ENCODE results near the gene NXPH3. TPM values are rescaled to one million over a fixed set of nuclear protein-coding genes. Genes with fewer than 3 reads are reported as not detected.
A peak's percentile ranks its signal among the peaks of the same experiment; 100 is the strongest.

NXPH3 gene
- total RNA-seq, 1 donor from 2014 or later: 4.5 TPM

DNA sequence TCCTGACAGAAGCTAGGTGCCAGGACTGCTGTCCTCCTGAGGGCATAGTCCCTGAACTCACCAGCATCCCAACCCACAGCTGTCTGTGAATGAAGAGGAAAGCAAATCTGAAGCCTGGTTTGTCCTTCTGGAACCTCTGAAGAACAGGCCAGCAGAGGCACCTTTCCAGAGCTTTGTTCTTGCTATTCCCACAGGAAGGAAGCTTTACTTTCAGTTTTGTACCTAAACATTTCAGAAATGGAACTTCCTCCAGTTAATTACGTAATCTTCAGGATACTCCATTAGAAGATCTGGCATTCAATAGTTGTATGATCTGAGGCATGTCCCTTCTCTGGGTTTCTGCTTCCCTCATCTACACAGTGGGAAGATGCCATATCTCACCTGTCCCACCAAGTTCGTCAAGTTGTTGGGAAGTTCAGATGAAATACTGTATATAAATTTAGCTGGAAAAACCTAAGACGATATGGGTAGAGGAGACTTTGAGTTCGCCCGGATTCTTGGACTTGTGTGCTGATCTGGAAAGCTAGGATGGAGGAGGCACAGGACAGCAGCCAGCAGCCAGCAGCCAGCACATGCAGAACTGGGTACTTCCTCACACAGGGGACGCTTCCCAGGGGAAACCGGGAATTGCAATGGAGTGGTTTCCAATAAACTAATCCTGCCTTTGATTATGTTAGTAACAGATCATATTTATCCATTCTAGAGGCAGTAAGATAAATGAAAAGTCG lies 22.4 kb downstream of the NXPH3 start:
- peak in 1 of 2 donors; percentile 44 for ATAC-seq
- peak overlapping the region; percentile 50 for H3K27ac ChIP-seq
- TF ChIP-seq, protein P1, sequence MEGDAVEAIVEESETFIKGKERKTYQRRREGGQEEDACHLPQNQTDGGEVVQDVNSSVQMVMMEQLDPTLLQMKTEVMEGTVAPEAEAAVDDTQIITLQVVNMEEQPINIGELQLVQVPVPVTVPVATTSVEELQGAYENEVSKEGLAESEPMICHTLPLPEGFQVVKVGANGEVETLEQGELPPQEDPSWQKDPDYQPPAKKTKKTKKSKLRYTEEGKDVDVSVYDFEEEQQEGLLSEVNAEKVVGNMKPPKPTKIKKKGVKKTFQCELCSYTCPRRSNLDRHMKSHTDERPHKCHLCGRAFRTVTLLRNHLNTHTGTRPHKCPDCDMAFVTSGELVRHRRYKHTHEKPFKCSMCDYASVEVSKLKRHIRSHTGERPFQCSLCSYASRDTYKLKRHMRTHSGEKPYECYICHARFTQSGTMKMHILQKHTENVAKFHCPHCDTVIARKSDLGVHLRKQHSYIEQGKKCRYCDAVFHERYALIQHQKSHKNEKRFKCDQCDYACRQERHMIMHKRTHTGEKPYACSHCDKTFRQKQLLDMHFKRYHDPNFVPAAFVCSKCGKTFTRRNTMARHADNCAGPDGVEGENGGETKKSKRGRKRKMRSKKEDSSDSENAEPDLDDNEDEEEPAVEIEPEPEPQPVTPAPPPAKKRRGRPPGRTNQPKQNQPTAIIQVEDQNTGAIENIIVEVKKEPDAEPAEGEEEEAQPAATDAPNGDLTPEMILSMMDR (IDR thresholded peaks at IDR 0.05): no peak
- peaks cover 95% of the 10 kb centered on the region for H3K36me3 ChIP-seq
- H3K4me3 ChIP-seq: no peak overlapping the region
- DNase-seq: no peak
- intact Hi-C loops (cut with DNase I): no loop called here
- H3K9me3 ChIP-seq: no peaks in the 10 kb centered on the region
- no peaks in the 10 kb centered on the region for H3K27me3 ChIP-seq (ENCODE audit: low read depth)
- H3K4me1 ChIP-seq: peaks cover 20% of the 10 kb centered on the region

DNA sequence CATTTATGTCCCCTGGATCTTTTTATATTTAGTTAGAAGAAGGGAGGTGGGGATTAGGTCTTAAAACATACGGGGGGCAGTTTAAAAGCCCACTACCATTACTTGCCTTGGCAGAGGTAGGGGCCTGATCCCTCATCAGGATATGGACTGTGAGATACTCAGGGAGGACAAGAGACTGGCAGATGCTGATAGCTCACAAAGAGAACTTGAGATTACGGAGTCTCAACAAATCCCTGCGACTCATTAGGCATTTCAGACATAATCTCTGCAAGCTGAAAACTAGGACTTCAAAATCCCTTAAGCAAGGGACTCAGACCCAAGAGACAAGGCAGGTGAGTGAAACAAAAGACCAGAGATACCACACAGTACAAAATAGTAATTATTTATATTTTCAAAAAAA lies 23.2 kb downstream of the NXPH3 start:
- TF ChIP-seq, protein P1 (IDR thresholded peaks at IDR 0.05): no peak
- no peaks in the 10 kb centered on the region for H3K9me3 ChIP-seq
- ATAC-seq: no peak
- H3K27me3 ChIP-seq (ENCODE audit: low read depth): no peaks in the 10 kb centered on the region
- H3K4me3 ChIP-seq: no peak overlapping the region
- peak overlapping the region; percentile 50 for H3K27ac ChIP-seq
- peaks cover 26% of the 10 kb centered on the region for H3K4me1 ChIP-seq
- peaks cover 95% of the 10 kb centered on the region for H3K36me3 ChIP-seq
- intact Hi-C loops (cut with DNase I): no loop called here
- no peak for DNase-seq

DNA sequence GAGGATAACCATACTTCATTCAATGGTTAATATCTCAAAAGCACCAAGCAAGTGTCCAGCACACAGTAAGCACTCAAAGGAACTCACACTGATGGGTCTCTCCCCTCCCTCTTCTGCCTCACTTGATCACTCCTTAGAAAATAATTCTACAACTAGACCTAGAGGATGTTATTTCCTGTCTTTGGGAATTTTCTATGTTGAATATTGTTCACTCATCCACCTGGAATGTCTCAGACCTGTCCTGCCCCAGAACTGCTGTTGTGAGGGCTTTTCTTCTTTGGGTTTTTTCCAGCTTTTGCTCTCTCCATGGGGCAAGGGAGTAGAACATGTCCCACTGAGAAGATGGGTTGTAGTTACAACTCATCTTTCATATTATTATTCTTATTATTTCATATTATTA lies 25.3 kb downstream of the NXPH3 start:
- TF ChIP-seq, protein P1 (IDR thresholded peaks at IDR 0.05): no peak
- ATAC-seq (no peak), DNase-seq (no peak)
- Histone ChIP-seq H3K27me3 (ENCODE audit: low read depth) (no peaks in the 10 kb centered on the region), H3K27ac (no peak overlapping the region), H3K4me1 (peaks cover 34% of the 10 kb centered on the region), H3K36me3 (peaks cover 98% of the 10 kb centered on the region), H3K9me3 (no peaks in the 10 kb centered on the region), H3K4me3 (no peak overlapping the region)
- intact Hi-C loops (cut with DNase I): no loop called here

DNA sequence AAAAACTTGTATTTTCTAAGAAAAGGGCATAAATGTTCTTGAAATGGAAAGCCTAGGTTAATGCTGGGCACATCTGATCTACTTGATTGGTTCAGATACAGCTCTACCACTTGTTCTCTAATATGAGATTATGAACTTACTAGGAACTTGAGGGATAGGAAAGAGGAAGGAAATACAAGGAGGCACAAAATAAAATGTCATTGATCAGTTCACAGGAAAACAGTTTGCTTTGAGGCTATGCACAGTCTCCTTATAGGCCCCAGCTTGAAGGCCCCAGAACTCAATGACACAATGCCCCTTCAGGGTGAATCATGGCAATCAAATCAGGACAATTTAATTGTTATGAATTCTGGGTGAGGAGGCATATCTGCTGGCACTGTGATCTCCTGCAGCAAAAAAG lies 27.1 kb downstream of the NXPH3 start:
- DNase-seq (no peak), ATAC-seq (no peak)
- peaks cover 26% of the 10 kb centered on the region for H3K4me1 ChIP-seq
- TF ChIP-seq, protein P1 (IDR thresholded peaks at IDR 0.05): no peak
- H3K27me3 ChIP-seq (ENCODE audit: low read depth): no peaks in the 10 kb centered on the region
- H3K27ac ChIP-seq: peak overlapping the region; percentile 15
- intact Hi-C loops (cut with DNase I): no loop called here
- H3K36me3 ChIP-seq: peaks cover 98% of the 10 kb centered on the region
- H3K9me3 ChIP-seq: no peaks in the 10 kb centered on the region
- no peak overlapping the region for H3K4me3 ChIP-seq

DNA sequence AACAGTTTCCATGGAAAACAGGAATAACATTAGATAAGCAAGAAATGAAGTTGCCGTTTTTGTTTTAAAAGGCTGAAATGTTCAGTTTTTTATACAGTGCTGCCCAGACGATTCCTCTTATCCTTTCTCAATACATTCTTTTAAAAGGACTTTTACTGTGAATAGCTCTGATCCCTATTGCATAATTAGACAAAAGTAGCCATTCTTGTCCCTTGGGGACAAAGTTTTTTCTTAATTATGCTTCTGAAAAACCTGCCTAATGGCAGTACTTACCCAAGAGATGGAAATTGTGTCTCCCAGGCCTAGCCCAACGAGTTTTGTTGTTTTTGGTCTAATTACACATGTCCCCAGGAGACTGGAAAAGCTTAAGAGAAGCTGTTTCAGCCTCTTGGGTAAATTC lies 27.6 kb downstream of the NXPH3 start:
- Histone ChIP-seq H3K4me1 (peaks cover 22% of the 10 kb centered on the region), H3K27ac (peak overlapping the region; percentile 15), H3K4me3 (no peak overlapping the region), H3K36me3 (peaks cover 98% of the 10 kb centered on the region), H3K9me3 (no peaks in the 10 kb centered on the region), H3K27me3 (ENCODE audit: low read depth) (no peaks in the 10 kb centered on the region)
- DNase-seq: no peak
- TF ChIP-seq, protein P1 (IDR thresholded peaks at IDR 0.05): no peak
- ATAC-seq: no peak
- intact Hi-C loops (cut with DNase I): no loop called here

Data from lower lobe of right lung (tissue), 2 donors.